Panc1 (cell line): ENCODE data around the gene FAT1. TPM values are rescaled to one million over a fixed set of nuclear protein-coding genes. Genes with fewer than 3 reads are reported as not detected.

Source experiments
- ATAC-seq: fragments of 200-7000 bp; cut with Tn5 transposase; 2 replicates; pipeline ENCODE4 v1.9.1; 2020; ENCODE audit warnings: mild to moderate bottlenecking, moderate library complexity
- BruUV-seq: library from RNA; stranded (reverse); fragments of 400-500 nt; replicated peaks from 2 replicates; lab custom pipeline; 2021; lab: Mats Ljungman, UMichigan
- CTCF ChIA-PET: fragments of 300-600 bp; sonication (Branson Sonifier 250); formaldehyde crosslinking; loops from one replicate; lab custom pipeline; 2022; ENCODE audit warnings: antibody characterized with exemption; lab: Charles Lee
- POLR2A ChIA-PET: fragments of 300-600 bp; sonication (Branson Sonifier 250); formaldehyde crosslinking; loops from one replicate; lab custom pipeline; 2022; ENCODE audit warnings: antibody characterized with exemption; lab: Charles Lee
- DNase-seq: peaks from one replicate; pipeline ENCODE4 v3.0.0-alpha.2; 2010; ENCODE audit warnings: low read depth, low spot score
- H3K27ac ChIP-seq: 2 replicates; pipeline ENCODE4 v1.5.1; 2011; ENCODE audit warnings: mild to moderate bottlenecking, low read length, inconsistent platforms
- H3K27me3 ChIP-seq: fragments of 200-500 bp; sonication (Bioruptor generic); 2 replicates; pipeline ENCODE4 v1.6.0; 2014; ENCODE audit warnings: low read length, inconsistent platforms; ENCODE audit not compliant: control insufficient read depth, insufficient read depth
- H3K36me3 ChIP-seq: fragments of 200-500 bp; sonication (Bioruptor generic); 2 replicates; pipeline ENCODE4 v1.5.1; 2014; ENCODE audit warnings: inconsistent platforms, mild to moderate bottlenecking, low read length, moderate library complexity; ENCODE audit not compliant: control insufficient read depth, insufficient read depth
- H3K4me1 ChIP-seq: 2 replicates; pipeline ENCODE4 v1.5.1; 2011; ENCODE audit warnings: inconsistent platforms, mild to moderate bottlenecking, low read length, moderate library complexity; ENCODE audit not compliant: control insufficient read depth, insufficient read depth
- H3K4me3 ChIP-seq, 2 experiments: 2 replicates each; pipeline ENCODE4 v1.5.1; 2011 to 2012; ENCODE audit warnings: low read depth in 2 of 2, low read length in 2 of 2, mild to moderate bottlenecking in 2 of 2, inconsistent platforms in 1 of 2, moderate library complexity in 1 of 2
- H3K9me3 ChIP-seq: fragments of 200-500 bp; sonication (Bioruptor generic); 2 replicates; pipeline ENCODE4 v1.5.1; 2014; ENCODE audit warnings: low read depth, mild to moderate bottlenecking, inconsistent platforms, low read length, moderate library complexity; ENCODE audit not compliant: control insufficient read depth, insufficient read depth
- POLR2AphosphoS5 ChIP-seq: IDR thresholded peaks from 2 replicates; pipeline ENCODE4 v1.6.1; 2012; ENCODE audit warnings: mild to moderate bottlenecking, low read depth, low read length, moderate library complexity
- SIN3A ChIP-seq: IDR thresholded peaks from 2 replicates; pipeline ENCODE4 v1.6.1; 2012; ENCODE audit warnings: low read depth, mild to moderate bottlenecking, low read length, moderate library complexity, borderline replicate concordance; ENCODE audit not compliant: insufficient read depth
- TCF7L2 ChIP-seq: IDR thresholded peaks from 2 replicates; pipeline ENCODE4 v1.6.1; 2011; ENCODE audit warnings: mild to moderate bottlenecking, low read depth, low read length, inconsistent platforms
- in situ Hi-C: cut with HindIII; loops from 2 replicates; pipeline ENCODE4 v1.10.0; 2016; ENCODE audit warnings: low sequenced_read_pairs, low pct_unique_long_range_greater_than_20kb
- intact Hi-C: fragments of 100-400 bp; cut with micrococcal nuclease; formaldehyde crosslinking; loops from one replicate; pipeline ENCODE4 v1.10.0; 2022; ENCODE audit not compliant: unreplicated experiment
- total RNA-seq: library from RNA; stranded (reverse); gene quantifications from one replicate; pipeline ENCODE4 v1.2.1, GENCODE V29; 2021; ENCODE audit not compliant: unreplicated experiment
- TF ChIP-seq, protein P1 (sequence below), 2 experiments: IDR thresholded peaks; 2 replicates each; pipeline ENCODE4 v1.6.1; 2011 to 2012; ENCODE audit warnings: low read depth in 2 of 2, control low read depth in 1 of 2, low read length in 1 of 2, mild to moderate bottlenecking in 1 of 2, moderate library complexity in 1 of 2; ENCODE audit not compliant: insufficient read depth in 1 of 2
- TF ChIP-seq, protein P2 (sequence below): fragments of 450-650 bp; IDR thresholded peaks from 2 replicates; pipeline ENCODE4 v1.5.1; 2017; ENCODE audit warnings: mild to moderate bottlenecking

The FAT1 gene
- total RNA-seq, 1 experiment from 2014 or later: 288 TPM

DNA sequence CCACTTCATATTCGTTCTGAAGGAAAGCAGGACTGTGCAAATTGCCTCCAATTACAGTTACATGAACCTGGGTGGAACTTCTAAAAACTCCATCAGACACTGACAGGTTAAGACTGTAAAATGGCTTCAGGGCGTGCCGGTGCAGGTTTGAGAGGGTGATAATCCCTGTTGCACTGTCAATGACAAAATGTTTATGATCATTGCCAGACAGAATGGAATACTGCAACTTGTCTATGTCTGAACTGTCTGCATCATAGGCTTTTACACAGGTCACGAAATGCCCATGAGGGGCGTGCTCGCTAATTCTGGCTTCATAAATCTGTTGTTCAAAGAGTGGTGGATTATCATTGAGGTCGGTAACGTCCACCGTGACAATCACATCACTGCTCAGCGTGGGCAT, 104.6 kb downstream of the FAT1 start:
- H3K36me3 ChIP-seq: peaks cover 49% of the 10 kb centered on the region
- H3K27ac ChIP-seq: no peak overlapping the region
- TF ChIP-seq TCF7L2 (no peak), POLR2AphosphoS5 (no peak), SIN3A (no peak)
- TF ChIP-seq, protein P1, sequence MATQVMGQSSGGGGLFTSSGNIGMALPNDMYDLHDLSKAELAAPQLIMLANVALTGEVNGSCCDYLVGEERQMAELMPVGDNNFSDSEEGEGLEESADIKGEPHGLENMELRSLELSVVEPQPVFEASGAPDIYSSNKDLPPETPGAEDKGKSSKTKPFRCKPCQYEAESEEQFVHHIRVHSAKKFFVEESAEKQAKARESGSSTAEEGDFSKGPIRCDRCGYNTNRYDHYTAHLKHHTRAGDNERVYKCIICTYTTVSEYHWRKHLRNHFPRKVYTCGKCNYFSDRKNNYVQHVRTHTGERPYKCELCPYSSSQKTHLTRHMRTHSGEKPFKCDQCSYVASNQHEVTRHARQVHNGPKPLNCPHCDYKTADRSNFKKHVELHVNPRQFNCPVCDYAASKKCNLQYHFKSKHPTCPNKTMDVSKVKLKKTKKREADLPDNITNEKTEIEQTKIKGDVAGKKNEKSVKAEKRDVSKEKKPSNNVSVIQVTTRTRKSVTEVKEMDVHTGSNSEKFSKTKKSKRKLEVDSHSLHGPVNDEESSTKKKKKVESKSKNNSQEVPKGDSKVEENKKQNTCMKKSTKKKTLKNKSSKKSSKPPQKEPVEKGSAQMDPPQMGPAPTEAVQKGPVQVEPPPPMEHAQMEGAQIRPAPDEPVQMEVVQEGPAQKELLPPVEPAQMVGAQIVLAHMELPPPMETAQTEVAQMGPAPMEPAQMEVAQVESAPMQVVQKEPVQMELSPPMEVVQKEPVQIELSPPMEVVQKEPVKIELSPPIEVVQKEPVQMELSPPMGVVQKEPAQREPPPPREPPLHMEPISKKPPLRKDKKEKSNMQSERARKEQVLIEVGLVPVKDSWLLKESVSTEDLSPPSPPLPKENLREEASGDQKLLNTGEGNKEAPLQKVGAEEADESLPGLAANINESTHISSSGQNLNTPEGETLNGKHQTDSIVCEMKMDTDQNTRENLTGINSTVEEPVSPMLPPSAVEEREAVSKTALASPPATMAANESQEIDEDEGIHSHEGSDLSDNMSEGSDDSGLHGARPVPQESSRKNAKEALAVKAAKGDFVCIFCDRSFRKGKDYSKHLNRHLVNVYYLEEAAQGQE (IDR thresholded peaks at IDR 0.05; ENCODE audit: insufficient read depth in 1 of 2, low read depth in 2 of 2, low read length in 1 of 2): no peak
- TF ChIP-seq, protein P2, sequence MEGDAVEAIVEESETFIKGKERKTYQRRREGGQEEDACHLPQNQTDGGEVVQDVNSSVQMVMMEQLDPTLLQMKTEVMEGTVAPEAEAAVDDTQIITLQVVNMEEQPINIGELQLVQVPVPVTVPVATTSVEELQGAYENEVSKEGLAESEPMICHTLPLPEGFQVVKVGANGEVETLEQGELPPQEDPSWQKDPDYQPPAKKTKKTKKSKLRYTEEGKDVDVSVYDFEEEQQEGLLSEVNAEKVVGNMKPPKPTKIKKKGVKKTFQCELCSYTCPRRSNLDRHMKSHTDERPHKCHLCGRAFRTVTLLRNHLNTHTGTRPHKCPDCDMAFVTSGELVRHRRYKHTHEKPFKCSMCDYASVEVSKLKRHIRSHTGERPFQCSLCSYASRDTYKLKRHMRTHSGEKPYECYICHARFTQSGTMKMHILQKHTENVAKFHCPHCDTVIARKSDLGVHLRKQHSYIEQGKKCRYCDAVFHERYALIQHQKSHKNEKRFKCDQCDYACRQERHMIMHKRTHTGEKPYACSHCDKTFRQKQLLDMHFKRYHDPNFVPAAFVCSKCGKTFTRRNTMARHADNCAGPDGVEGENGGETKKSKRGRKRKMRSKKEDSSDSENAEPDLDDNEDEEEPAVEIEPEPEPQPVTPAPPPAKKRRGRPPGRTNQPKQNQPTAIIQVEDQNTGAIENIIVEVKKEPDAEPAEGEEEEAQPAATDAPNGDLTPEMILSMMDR: no peak
- in situ Hi-C loops (no loop called here), intact Hi-C loops (no loop called here)
- no TSS peak for BruUV-seq
- no peak for ATAC-seq
- POLR2A ChIA-PET: no interaction called here
- H3K9me3 ChIP-seq: no peaks in the 10 kb centered on the region
- no peaks in the 10 kb centered on the region for H3K27me3 ChIP-seq
- CTCF ChIA-PET: no interaction called here
- DNase-seq: no peak
- H3K4me1 ChIP-seq: peaks cover 6% of the 10 kb centered on the region
- H3K4me3 ChIP-seq: no peak overlapping the region

DNA sequence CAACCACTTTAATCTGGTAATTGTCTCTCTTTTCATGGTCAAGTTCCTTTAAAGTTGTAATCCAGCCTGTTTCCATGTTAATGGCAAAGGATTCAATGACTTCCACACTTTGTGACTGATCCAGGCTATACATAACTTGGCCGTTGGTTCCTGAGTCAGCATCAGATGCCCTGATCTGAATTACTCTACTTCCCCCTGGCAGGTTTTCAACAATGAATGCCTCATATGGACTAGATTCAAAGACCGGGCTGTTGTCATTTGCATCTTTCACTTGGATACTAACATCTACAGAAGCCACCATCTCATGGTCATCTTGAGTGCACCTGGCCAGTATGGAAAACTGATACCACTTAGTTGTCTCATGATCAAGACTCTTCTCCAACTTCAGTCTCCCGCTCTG, 105.7 kb downstream of the FAT1 start:
- in situ Hi-C loops: no loop called here
- H3K9me3 ChIP-seq: no peaks in the 10 kb centered on the region
- POLR2A ChIA-PET: no interaction called here
- DNase-seq: no peak
- H3K36me3 ChIP-seq: peaks cover 53% of the 10 kb centered on the region
- no peaks in the 10 kb centered on the region for H3K27me3 ChIP-seq
- BruUV-seq: TSS peak; percentile 39
- H3K4me1 ChIP-seq: peaks cover 3% of the 10 kb centered on the region; the same call in 1 of the 2 replicates
- H3K27ac ChIP-seq: no peak overlapping the region
- no peak for ATAC-seq
- H3K4me3 ChIP-seq: no peak overlapping the region
- intact Hi-C loops: no loop called here
- CTCF ChIA-PET: no interaction called here
- TF ChIP-seq TCF7L2 (no peak), POLR2AphosphoS5 (no peak), SIN3A (no peak)
- TF ChIP-seq, protein P2: no peak
- TF ChIP-seq, protein P1 (IDR thresholded peaks at IDR 0.05; ENCODE audit: insufficient read depth in 1 of 2, low read depth in 2 of 2, low read length in 1 of 2): no peak
